GM23338 (cell line): ENCODE measurements around the gene CHRNA4. TPM values are rescaled to one million over a fixed set of nuclear protein-coding genes. Genes with fewer than 3 reads are reported as not detected.

Experiments
- ATAC-seq: fragments of 200-7000 bp; cut with Tn5 transposase; 3 replicates; pipeline ENCODE4 v1.9.1; 2020
- DNase-seq: peaks from one replicate; pipeline ENCODE4 v3.0.0-alpha.2; 2015; ENCODE audit warnings: low spot score
- H2AFZ ChIP-seq: fragments of 200-600 bp; sonication (generic); 2 replicates; pipeline ENCODE4 v1.8.0; 2016; ENCODE audit warnings: antibody characterized with exemption, mild to moderate bottlenecking, moderate library complexity
- H3F3A ChIP-seq: fragments of 200-600 bp; sonication (generic); replicated peaks from 2 replicates; pipeline ENCODE4 v1.8.0; 2017; ENCODE audit warnings: antibody characterized with exemption, mixed run types, low read depth
- H3K27ac ChIP-seq: fragments of 200-600 bp; sonication (generic); 2 replicates; pipeline ENCODE4 v1.6.1; 2016; ENCODE audit warnings: low read depth
- H3K27me3 ChIP-seq: fragments of 200-600 bp; sonication (generic); 2 replicates; pipeline ENCODE4 v1.8.0; 2016; ENCODE audit warnings: mild to moderate bottlenecking, mixed run types, moderate library complexity; ENCODE audit not compliant: insufficient read depth
- H3K36me3 ChIP-seq: fragments of 200-600 bp; sonication (generic); 2 replicates; pipeline ENCODE4 v1.8.0; 2016; ENCODE audit warnings: mild to moderate bottlenecking; ENCODE audit not compliant: insufficient read depth
- H3K4me1 ChIP-seq: fragments of 200-600 bp; sonication (generic); 2 replicates; pipeline ENCODE4 v1.8.0; 2016; ENCODE audit warnings: mild to moderate bottlenecking, moderate library complexity; ENCODE audit not compliant: insufficient read depth
- H3K4me2 ChIP-seq: fragments of 200-600 bp; sonication (generic); 2 replicates; pipeline ENCODE4 v1.7.1; 2017; ENCODE audit warnings: mixed run types
- H3K4me3 ChIP-seq: fragments of 200-600 bp; sonication (generic); 2 replicates; pipeline ENCODE4 v1.6.1; 2016; ENCODE audit warnings: mixed run types
- H3K79me2 ChIP-seq: fragments of 200-600 bp; sonication (generic); replicated peaks from 2 replicates; pipeline ENCODE4 v1.8.0; 2017; ENCODE audit warnings: mild to moderate bottlenecking; ENCODE audit not compliant: insufficient read depth
- H3K9me2 ChIP-seq: fragments of 200-600 bp; sonication (generic); 2 replicates; pipeline ENCODE4 v1.8.0; 2017; ENCODE audit not compliant: insufficient read depth
- H4K20me1 ChIP-seq: fragments of 200-600 bp; sonication (generic); replicated peaks from 2 replicates; pipeline ENCODE4 v1.8.0; 2017; ENCODE audit warnings: mild to moderate bottlenecking; ENCODE audit not compliant: insufficient read depth
- H3K27ac Mint-ChIP-seq: 2 replicates; pipeline ENCODE4 v1.8.0; 2020; ENCODE audit warnings: inconsistent platforms, mild to moderate bottlenecking, moderate library complexity, mixed read lengths
- H3K27me3 Mint-ChIP-seq: 3 replicates; pipeline ENCODE4 v1.8.0; 2022; ENCODE audit warnings: low read depth, mild to moderate bottlenecking, moderate library complexity, mixed read lengths, inconsistent platforms; ENCODE audit not compliant: insufficient read depth, poor library complexity
- H3K36me3 Mint-ChIP-seq: 3 replicates; pipeline ENCODE4 v1.8.0; 2021; ENCODE audit warnings: low read depth, mild to moderate bottlenecking, inconsistent platforms, moderate library complexity, mixed read lengths
- H3K4me1 Mint-ChIP-seq: 3 replicates; pipeline ENCODE4 v1.8.0; 2020; ENCODE audit warnings: mild to moderate bottlenecking, inconsistent platforms, mixed read lengths
- H3K4me3 Mint-ChIP-seq: 3 replicates; pipeline ENCODE4 v1.8.0; 2021; ENCODE audit warnings: moderate library complexity, mild to moderate bottlenecking, inconsistent platforms, mixed read lengths
- H3K9me3 Mint-ChIP-seq: 3 replicates; pipeline ENCODE4 v1.8.0; 2020; ENCODE audit warnings: moderate library complexity, mild to moderate bottlenecking, inconsistent platforms, mixed read lengths
- ETS1 ChIP-seq: IDR thresholded peaks from 2 replicates; pipeline ENCODE4 v1.6.1; 2016; ENCODE audit warnings: antibody characterized with exemption
- NANOG ChIP-seq: IDR thresholded peaks from 2 replicates; pipeline ENCODE4 v1.6.1; 2016; ENCODE audit warnings: antibody characterized with exemption, borderline replicate concordance
- REST ChIP-seq: IDR thresholded peaks from one replicate; pipeline ENCODE4 v1.6.1; 2018; ENCODE audit warnings: antibody characterized with exemption; ENCODE audit not compliant: unreplicated experiment
- ZNF114 ChIP-seq: fragments of 250-450 bp; sonication (Bioruptor Pico); IDR thresholded peaks from 2 replicates; pipeline ENCODE4 v1.5.0; 2020; ENCODE audit warnings: mild to moderate bottlenecking, moderate library complexity
- ZNF331 ChIP-seq: fragments of 250-450 bp; sonication (Bioruptor Pico); IDR thresholded peaks from 2 replicates; pipeline ENCODE4 v1.5.0; 2020; ENCODE audit warnings: low read depth, mild to moderate bottlenecking, moderate library complexity
- ZNF462 ChIP-seq: fragments of 250-450 bp; sonication (Bioruptor Pico); IDR thresholded peaks from 2 replicates; pipeline ENCODE4 v1.5.0; 2020; ENCODE audit warnings: mild to moderate bottlenecking, moderate library complexity
- polyA plus RNA-seq: library from polyadenylated mRNA; unstranded; fragments of >200 nt; fragmentation: Nextera tagmentation; extraction: Ambion mirVana; gene quantifications from 2 replicates; pipeline ENCODE4 v1.2.1, GENCODE V29; 2016
- total RNA-seq: library from RNA; depleted of rRNA; stranded (reverse); fragments of >200 nt; shearing (Covaris generic); gene quantifications from 2 replicates; pipeline ENCODE4 v1.2.3, GENCODE V29; 2014

The CHRNA4 gene
- total and polyA plus RNA-seq, 2 experiments from 2014 or later = 2.7 to 3.9 TPM

GRCh38 chr20:63305393-63305792 is 55.8 kb downstream of the CHRNA4 start:
- Histone ChIP-seq H3K27me3 (no peaks in the 10 kb centered on the region), H3K79me2 (no peaks in the 10 kb centered on the region), H3F3A (no peaks in the 10 kb centered on the region), H3K4me3 (no peak overlapping the region), H3K27ac (no peak overlapping the region), H3K4me2 (no peak overlapping the region), H3K4me1 (no peaks in the 10 kb centered on the region), H3K9me2 (no peaks in the 10 kb centered on the region), H2AFZ (no peak overlapping the region), H4K20me1 (no peaks in the 10 kb centered on the region), H3K36me3 (no peaks in the 10 kb centered on the region)
- Mint-ChIP-seq H3K9me3 (peaks cover 4% of the 10 kb centered on the region; the same call in 1 of the 3 replicates), H3K27me3 (peaks cover 5% of the 10 kb centered on the region), H3K4me3 (no peak overlapping the region), H3K36me3 (no peaks in the 10 kb centered on the region), H3K4me1 (peaks cover 4% of the 10 kb centered on the region; the same call in 1 of the 3 replicates), H3K27ac (no peak overlapping the region)
- TF ChIP-seq ETS1 (no peak), NANOG (no peak), ZNF331 (CRISPR knock-in tag) (no peak), REST (no peak), ZNF114 (CRISPR knock-in tag) (no peak), ZNF462 (CRISPR knock-in tag) (no peak)
- ATAC-seq (no peak), DNase-seq (no peak)
